NCI-H460 (cell line): ENCODE data around the gene PRR11. TPM values are rescaled to one million over a fixed set of nuclear protein-coding genes. Genes with fewer than 3 reads are reported as not detected.
"Not testable (repeated sequence)": the region's sequence is repeated elsewhere in the genome, so short reads cannot be mapped to it uniquely, and the experiment has no call there.

Experiments used
- DNase-seq: peaks from one replicate; pipeline ENCODE4 v3.0.0-alpha.2; 2016; ENCODE audit warnings: low read depth; ENCODE audit errors: extremely low read depth
- total RNA-seq: library from RNA; depleted of rRNA; stranded (reverse); fragments of >200 nt; shearing (Covaris generic); gene quantifications from 2 replicates; pipeline ENCODE4 v1.2.3, GENCODE V29; 2014

Gene PRR11
- total RNA-seq, 1 experiment from 2014 or later: 47.7 TPM

DNA sequence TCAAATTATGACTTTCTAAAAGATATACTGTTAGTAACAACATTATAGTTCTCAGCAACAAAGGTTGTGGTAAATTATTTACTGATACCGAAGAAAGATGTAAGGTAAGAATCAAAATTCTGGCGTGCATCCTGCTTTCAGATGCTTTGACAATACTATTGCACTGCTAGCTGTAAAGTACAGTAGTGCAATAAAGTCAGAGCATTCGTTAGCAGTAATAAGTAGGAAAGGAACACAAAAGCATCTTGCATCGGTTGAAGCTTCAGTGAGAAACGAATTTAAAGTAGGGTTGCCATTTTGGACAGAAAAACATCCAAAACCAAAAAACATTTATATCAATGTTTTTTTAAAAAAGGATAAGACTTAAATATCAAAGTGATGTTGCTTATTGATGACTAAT is 4.5 kb upstream of the PRR11 start:
- no peak for DNase-seq

DNA sequence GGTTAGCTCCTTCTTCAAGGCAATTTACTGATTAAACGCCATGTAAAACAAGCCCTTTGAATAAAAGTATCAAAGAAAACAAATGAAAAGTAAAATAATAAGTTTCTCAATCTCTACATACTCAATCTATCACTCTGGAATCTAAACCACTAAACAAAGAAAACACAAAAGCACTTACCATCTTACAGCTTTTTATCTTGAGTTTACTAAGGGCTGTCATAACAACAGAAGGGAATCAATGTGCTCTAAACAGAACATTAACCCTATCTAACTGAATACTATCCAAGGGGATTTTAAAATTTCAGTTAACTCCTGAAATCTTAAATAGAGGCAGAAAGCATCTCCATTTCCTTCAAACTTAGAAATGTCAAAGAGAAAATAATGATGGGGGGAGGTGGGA is 4.0 kb upstream of the PRR11 start:
- DNase-seq: no peak

DNA sequence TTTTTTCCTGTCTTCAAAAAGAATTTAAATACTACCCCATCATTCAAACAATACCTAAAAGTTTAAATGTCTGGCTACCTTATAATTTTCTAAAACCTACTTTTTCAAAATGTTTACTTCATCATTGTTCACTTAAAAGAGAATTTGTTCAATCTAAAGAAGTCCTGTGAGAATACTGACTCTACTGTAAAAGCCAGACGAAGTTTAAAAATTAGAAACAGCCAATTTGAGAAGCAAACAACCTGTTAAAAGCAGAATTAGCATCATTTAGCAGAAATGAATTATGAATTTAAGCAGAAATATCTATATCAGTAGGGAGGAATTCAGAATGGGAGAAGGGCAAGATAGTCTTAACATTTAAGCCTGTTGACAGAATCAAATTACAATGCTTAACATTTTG is 2.6 kb upstream of the PRR11 start:
- DNase-seq: no peak

DNA sequence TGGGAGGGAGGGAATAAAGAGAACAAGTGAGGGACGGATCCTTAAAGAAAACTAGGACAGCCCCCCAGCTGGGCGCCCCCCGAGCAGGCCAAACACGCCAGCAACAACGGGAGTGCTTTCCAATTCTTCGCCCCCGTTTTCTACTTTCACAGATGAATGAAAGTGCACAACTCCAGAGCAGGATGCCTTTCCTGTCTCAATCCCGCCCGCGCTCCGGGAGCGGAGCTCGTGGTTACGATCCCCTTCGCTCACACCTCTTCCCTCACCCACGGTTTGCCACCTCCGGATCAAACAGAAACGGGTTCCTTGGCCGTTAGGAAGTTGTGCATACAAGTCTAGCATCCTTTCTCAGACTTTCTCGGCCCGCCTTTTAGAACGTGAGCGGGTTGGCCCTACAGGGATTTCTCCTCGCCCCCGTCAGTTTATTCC is 1.2 kb upstream of the PRR11 start:
- no peak for DNase-seq

DNA sequence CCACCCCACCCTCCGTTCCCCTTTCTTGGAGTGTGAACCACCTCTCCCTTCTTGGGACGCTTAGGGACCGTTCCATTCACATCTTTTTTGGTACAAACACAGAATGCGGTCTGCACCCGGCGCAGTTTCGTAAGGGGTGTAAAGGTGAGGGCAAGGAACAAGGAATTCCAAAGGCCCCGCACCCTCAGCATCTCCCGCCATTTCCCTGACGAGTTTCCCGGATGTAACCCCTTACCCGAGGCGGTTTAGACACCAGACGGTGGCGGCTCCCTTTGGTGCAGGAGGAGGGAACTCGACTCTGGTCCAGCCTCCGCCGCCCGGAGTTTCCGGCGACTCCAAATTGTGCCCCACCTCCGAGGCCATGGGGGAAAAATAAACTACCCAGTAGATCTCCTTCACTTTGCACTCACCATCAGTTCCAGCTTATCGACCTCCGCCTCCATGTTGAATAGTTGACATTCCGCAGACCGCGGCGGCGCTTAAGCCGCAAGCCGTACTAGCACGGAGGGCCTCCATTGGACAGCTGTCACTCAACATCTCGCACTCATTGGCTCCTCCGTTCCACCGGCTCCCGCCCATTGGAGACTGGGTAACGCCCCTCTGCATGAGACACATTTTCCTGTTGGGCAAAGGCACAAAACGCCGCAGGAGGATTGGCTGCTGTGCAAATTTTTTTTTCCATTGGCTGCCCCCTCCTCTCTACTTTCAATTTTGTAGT is 666 bp upstream of the PRR11 start, which contains the start of gene SKA2:
SKA2 (minus strand) TSS at position 466 of the 718 bp plus-strand sequence; CDS start at position 443, 23 bp downstream.
- no peak for DNase-seq

GRCh38 chr17:59160157-59161025 is 4.8 kb downstream of the PRR11 start:
- DNase-seq: no peak

DNA sequence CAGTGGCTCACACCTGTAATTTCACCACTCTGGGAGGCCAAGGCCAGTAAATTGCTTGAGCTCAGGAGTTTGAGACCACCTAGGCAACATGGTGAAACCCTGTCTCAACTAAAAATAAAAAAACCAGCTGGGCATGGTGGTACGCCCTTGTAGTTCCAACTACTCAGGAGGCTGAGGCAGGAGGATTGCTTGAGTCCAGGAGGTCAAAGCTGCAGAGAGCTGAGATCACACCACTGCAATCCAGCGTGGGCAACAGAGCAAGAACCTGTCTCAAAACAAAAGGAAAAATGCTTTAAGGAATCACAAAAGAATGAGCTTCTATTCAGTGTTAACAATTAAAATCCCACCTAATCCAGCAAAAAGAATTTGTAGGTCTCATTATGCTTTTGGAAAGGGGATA is 5.9 kb downstream of the PRR11 start:
- DNase-seq: no peak

- peak; percentile 52 for DNase-seq
These were observed 10.4 kb downstream of the PRR11 start for GRCh38 chr17:59165933-59166342.

- DNase-seq: no peak
These were observed 12.0 kb downstream of the PRR11 start for GRCh38 chr17:59167571-59168001.

GRCh38 chr17:59172436-59173004 is 17.0 kb downstream of the PRR11 start:
- DNase-seq: no peak

DNA sequence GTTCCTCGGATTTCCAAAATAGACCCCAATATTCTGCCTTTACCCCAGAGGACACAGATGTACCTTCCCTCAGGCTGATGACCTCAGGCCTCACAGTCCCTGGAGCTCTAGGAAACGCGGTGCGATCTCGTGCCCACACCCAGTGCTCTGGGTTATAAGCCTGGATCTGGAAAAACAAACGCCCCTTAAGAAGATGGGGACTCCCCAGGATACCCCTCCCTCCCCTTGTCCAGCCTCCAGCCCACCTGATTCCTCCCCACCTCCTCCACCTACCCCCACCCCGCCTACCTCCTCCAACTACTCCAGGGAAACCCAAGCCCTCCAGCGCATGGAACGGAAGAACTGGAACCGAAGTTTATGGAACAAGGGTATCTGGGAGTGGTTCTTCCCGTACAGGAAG is 19.1 kb downstream of the PRR11 start:
- no peak for DNase-seq

DNA sequence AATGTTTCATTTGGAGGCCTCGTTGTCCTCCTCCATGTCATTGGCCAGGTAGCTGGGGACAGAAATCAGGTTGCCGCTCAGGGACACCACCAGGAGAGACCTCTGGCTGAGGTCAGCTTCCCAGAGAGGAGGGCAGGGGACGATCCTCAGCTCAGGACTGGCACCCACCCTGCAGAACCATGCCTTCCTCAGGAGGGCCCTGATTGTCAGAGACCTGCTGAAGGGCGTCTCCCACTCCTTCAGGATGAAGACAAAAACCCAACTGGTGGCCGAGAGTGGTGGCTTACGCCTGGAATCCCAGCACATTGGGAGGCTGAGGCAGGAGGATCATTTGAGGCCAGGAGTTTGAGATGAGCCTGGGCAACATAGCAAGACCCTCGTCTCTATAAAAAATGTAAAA is 19.5 kb downstream of the PRR11 start:
- DNase-seq: no peak

- DNase-seq: no peak
These were observed 22.9 kb downstream of the PRR11 start for GRCh38 chr17:59178266-59178985.

DNA sequence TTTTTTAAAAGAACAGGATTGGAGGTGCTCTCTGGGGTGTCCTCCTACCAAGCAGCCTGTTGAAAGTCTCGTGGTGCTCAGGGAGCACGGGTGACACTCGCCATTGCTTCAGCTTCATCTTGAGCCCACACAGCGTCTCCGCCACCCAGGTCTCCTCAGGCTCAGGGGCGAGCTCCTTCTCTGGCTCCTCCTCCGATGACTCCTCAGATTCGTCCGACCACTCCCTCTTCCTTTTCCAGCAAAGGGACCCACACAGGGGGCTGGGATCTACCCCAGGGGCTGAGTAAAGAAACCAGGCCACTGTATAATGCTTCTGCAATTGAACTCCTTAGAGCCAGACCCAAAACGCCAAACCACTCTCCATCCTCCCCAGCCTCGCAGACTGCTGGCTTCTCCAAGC is 24.1 kb downstream of the PRR11 start:
- not testable (repeated sequence) for DNase-seq

DNA sequence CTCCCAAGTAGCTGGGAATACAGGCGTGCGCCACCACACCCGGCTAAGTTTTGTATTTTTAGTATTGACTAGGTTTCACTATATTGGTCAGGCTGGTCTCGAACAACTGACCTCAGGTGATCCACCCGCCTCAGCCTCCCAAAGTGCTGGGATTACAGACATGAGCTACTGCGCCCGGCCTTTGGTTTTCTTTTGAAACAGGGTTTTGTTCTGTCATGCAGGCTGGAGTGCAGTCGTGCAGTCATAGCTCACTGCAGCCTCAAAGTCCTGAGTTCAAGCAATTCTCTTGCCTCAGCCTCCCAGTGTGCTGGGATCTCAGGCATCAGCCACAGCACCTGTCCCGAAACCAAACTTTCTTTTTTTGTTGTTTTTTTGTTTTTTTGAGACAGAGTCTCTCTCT is 25.1 kb downstream of the PRR11 start:
- no peak for DNase-seq

GRCh38 chr17:59181481-59181880 is 25.9 kb downstream of the PRR11 start:
- DNase-seq: no peak

DNA sequence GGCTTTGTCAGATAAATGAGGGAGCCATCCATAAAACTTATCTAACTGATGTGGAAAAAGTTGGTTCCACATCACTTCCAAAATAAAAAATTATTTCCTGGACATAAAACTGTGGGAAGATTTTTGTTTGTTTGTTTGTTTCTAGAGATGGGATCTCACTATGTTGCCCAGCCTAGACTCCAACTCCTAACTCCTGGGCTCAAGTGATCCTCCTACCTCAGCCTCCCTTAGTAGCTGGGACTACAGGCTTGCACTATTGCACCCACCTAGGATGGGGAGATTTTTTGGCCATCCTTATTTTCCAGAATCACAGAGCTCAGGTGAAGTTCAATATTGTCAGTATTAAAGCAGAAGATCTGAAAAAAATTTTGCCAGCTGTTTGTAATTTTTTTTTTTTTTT is 30.5 kb downstream of the PRR11 start:
- DNase-seq: no peak

DNA sequence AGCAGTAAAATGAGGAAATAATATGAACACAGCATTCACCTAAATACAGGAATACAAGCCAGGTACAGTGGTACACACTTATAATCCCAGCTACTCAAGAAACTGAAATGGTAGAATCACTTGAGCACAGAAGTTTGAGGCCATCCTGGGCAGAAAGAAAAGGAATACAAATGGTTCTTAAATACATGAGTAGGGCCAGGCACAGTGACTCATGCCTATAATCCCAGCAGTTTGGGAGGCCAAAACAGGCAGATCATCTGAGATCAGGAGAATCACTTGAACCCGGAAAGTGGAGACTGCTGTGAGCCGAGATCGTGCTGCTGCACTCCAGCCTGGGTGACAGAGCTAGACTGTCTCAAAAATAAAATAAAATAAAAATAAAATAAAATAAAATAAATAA is 31.3 kb downstream of the PRR11 start:
- no peak for DNase-seq

GRCh38 chr17:59190806-59191205 is 35.3 kb downstream of the PRR11 start:
- DNase-seq: no peak

GRCh38 chr17:59193336-59193862 is 37.9 kb downstream of the PRR11 start:
- DNase-seq: no peak

DNA sequence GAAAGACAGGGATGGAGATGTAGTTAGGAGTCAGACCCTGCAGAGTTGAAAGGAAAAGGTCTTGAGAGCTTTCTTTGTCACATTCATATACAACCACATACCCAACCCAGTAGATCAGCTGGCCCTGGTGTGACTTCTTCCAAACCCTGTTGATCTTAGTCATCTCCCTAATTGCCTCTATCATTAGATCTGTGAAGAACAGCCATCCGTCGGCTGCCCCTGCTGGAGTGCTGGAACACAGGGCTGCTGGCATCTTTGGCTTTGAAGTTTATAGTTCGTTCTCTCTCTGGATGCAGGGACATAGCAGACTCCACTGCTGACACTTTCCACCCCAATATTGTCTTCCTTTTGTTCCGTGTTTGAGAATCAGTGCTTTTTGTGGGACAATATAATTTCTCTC is 43.9 kb downstream of the PRR11 start:
- DNase-seq: no peak
